Kidney (tissue), 14 donors: ENCODE data around the gene PPP1R27. TPM values are rescaled to one million over a fixed set of nuclear protein-coding genes. Genes with fewer than 3 reads are reported as not detected.

ENCODE experiments used
- DNase-seq, 5 donors: peaks; one replicate each; pipeline ENCODE4 v3.0.0-alpha.2; 2013 to 2020
- FAIRE-seq: peaks from 2 replicates; lab custom pipeline; 2012; peaks lifted over from hg19 to GRCh38; lab: Jason Lieb, UNC
- H3K27ac ChIP-seq, 2 donors: one replicate each; pipeline ENCODE4 v1.7.0; 2013; ENCODE audit warnings: low read depth in 2 of 2, low read length in 2 of 2, inconsistent platforms in 1 of 2
- H3K27me3 ChIP-seq: one replicate; pipeline ENCODE4 v1.7.1; 2013; ENCODE audit warnings: low read length, inconsistent platforms; ENCODE audit not compliant: control insufficient read depth, insufficient read depth
- H3K36me3 ChIP-seq, 3 donors: one replicate each; pipeline versions ENCODE4 v1.7.0 to v1.7.1; 2013; ENCODE audit warnings: low read length in 3 of 3, control low read depth in 1 of 3, inconsistent platforms in 1 of 3; ENCODE audit not compliant: insufficient read depth in 3 of 3, control insufficient read depth in 2 of 3
- H3K4me1 ChIP-seq, 3 donors: one replicate each; pipeline versions ENCODE4 v1.7.0 to v1.7.1; 2013; ENCODE audit warnings: low read length in 3 of 3, inconsistent platforms in 1 of 3, low read depth in 1 of 3; ENCODE audit not compliant: control insufficient read depth in 2 of 3, insufficient read depth in 2 of 3
- H3K4me3 ChIP-seq, 3 donors: one replicate each; pipeline versions ENCODE4 v1.7.0 to v1.8.1; 2013; ENCODE audit warnings: low read length in 3 of 3, control low read depth in 1 of 3, inconsistent platforms in 1 of 3
- H3K9ac ChIP-seq, 3 donors: one replicate each; pipeline versions ENCODE4 v1.7.0 to v1.7.1; 2013; ENCODE audit warnings: low read length in 3 of 3, control low read depth in 1 of 3, inconsistent platforms in 1 of 3
- H3K9me3 ChIP-seq, 3 donors: one replicate each; pipeline versions ENCODE4 v1.7.0 to v1.7.1; 2013; ENCODE audit warnings: low read length in 3 of 3, control low read depth in 1 of 3, inconsistent platforms in 1 of 3; ENCODE audit not compliant: control insufficient read depth in 2 of 3, insufficient read depth in 1 of 3
- intact Hi-C: fragments of 100-400 bp; cut with DNase I; formaldehyde crosslinking; loops from one replicate; pipeline ENCODE4 v1.11.1; 2022
- polyA plus RNA-seq: library from polyadenylated mRNA; stranded (reverse); fragments of 350-450 nt; fragmentation: Illumina TruSeq; extraction: RNeasy Lipid Tissue Mini Kit (QIAGEN cat#74804); gene quantifications from one replicate; pipeline ENCODE4 v1.2.3, GENCODE V29; 2014; ENCODE audit warnings: low read depth, low replicate concordance; ENCODE audit not compliant: insufficient read depth
- total RNA-seq: library from RNA; stranded (reverse); fragmentation: NEBNext Ultra II Directional; extraction: Animal tissue kit (Norgen Biotek cat#: 25700); gene quantifications from one replicate; pipeline ENCODE4 v1.2.1, GENCODE V29; 2021
- TF ChIP-seq, protein P1 (sequence below): IDR thresholded peaks from 3 replicates; pipeline ENCODE4 v1.5.1; 2012; ENCODE audit warnings: mild to moderate bottlenecking, moderate library complexity, borderline replicate concordance; ENCODE audit not compliant: insufficient read depth; ENCODE audit errors: extremely low read depth
- donor health status: control.
- donor health status: control.
- donor health status: control.
- donor health status: control.
- donor health status: control.
- donor health status: DM: yes; HTN: yes; CAD: no.
- donor health status: Normal renal cell carcinoma (clear cell type).

The PPP1R27 gene
- total and polyA plus RNA-seq, 2 donors from 2014 or later, result not detected

DNA sequence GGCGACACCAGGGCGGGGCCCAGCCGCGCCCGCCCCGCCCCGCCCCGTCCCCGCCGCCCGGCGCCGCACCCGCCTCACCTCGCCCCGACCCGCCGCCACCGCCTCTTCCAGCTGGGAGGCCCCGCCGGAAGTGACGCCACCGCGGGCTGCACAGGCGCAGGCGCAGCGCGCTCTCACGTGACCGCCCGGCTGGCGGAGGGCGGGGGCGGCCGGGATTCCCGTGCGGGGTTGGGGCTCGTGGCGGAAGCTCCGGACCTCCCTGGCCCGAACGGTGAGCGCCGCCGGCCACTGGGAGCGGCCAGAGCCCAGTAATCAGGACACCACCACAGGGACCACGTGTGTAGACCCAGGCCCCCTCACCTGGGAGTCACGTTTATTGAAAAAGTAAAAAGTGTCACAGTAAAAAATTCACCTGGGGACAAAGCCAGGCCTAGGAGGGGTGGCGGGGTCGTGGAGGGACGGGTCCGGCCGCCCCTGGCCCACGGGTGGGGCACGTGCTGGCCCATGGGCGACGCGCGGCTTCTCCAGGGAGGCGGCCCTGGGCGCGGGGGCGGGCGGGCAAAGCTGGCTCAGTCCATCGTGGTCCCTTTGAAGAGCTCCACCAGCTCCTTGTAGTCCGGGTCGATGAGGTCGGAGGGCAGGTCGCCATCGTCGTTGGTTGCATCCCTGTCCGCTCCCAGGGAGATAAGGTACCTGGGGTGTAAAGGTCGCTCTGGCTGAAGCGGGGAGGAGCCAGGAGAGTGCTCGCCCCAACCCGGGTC is 1.5 kb downstream of the PPP1R27 start, which contains the start of gene MCRIP1:
Gene MCRIP1, minus strand, starts transcription at position 132 of the 761 bp plus-strand sequence. CDS start 8,785 bp downstream, outside the sequence.
- Histone ChIP-seq H3K4me3 (peak within 1 kb of the TSS; percentile 63 to 76 (median 65)), H3K9me3 (no peaks in the 10 kb centered on the region), H3K27me3 (no peaks in the 10 kb centered on the region), H3K36me3 (no peaks in the 10 kb centered on the region), H3K9ac (peak within 1 kb of the TSS; percentile 45 to 85 (median 77)), H3K27ac (peak within 1 kb of the TSS; percentile 85 to 95), H3K4me1 (peaks cover 0 to 22% (median 4%) of the 10 kb centered on the region in 3 donors)
- intact Hi-C loops, result no loop called here
- FAIRE-seq, result no peak
- DNase-seq, result peak; percentile 95 to 99 (median 96)
- TF ChIP-seq, protein P1, sequence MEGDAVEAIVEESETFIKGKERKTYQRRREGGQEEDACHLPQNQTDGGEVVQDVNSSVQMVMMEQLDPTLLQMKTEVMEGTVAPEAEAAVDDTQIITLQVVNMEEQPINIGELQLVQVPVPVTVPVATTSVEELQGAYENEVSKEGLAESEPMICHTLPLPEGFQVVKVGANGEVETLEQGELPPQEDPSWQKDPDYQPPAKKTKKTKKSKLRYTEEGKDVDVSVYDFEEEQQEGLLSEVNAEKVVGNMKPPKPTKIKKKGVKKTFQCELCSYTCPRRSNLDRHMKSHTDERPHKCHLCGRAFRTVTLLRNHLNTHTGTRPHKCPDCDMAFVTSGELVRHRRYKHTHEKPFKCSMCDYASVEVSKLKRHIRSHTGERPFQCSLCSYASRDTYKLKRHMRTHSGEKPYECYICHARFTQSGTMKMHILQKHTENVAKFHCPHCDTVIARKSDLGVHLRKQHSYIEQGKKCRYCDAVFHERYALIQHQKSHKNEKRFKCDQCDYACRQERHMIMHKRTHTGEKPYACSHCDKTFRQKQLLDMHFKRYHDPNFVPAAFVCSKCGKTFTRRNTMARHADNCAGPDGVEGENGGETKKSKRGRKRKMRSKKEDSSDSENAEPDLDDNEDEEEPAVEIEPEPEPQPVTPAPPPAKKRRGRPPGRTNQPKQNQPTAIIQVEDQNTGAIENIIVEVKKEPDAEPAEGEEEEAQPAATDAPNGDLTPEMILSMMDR, result no peak

DNA sequence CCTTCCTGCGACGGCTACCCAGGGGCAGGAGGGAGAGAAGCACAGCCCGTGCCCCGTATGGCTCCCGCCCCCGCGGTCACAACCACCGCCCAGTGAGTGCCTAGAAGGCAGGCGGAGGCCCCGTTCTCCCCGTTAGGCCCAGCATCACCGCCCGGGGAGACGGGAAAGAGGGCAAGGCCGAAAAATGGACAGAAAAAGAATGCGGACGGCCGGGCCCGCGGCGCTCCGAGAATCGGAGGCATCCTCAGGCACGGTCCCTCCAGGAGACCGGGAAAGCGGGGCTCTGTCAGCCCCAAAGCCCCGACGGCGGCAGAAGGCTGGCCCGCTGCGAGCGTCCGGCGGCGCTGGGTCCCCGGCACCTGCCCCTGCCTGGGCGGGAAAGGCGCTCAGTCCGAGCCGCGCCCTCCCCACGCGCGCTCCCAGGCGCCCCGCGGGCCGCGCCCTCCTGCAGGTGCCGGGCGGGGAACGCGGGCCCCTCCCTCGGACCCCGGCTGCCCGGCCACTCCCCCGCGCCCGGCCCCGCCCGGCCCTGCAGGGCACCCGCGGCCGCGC is 2.2 kb downstream of the PPP1R27 start:
- Histone ChIP-seq H3K4me1 (peaks cover 0 to 22% (median 4%) of the 10 kb centered on the region in 3 donors), H3K9ac (peak overlapping the region; percentile 45 to 64 (median 56)), H3K9me3 (no peaks in the 10 kb centered on the region), H3K27ac (peak overlapping the region; percentile 83 to 85), H3K4me3 (peak overlapping the region; percentile 63 to 67 (median 65)), H3K27me3 (no peaks in the 10 kb centered on the region), H3K36me3 (no peaks in the 10 kb centered on the region)
- intact Hi-C loops, result no loop called here
- TF ChIP-seq, protein P1, result no peak
- peak in 2 of 5 donors; percentile 27 to 45 for DNase-seq
- FAIRE-seq, result no peak

DNA sequence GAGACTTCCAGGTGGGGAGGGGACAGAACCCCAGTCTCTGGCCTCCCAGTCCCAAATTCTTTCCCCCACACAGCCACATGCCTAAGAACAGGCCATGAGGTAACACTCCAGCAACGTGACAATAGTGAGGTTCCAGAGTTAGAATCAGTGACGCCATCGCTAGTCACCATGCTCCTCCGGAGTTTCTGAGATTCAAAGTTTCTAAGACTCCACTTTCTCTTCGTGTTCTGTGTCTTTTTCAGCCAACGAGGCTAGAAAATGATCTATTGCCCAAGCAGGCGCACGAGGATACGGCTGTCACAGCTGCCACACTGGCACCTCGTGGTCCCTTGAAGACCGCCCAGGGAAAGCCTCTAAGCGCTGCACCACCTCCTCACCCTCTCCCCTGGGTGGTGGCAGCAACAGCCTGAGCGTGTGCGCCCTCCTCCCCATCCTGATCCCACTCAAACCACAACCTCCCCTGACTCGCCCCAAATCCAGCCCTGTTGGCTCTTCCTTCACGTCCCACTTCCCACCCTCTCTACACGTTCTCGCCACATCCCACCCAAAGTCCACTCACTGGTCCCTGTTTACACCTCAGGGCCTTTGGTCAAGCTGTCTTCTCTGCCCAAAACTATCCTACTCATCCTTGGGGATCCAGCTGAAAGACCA is 2.8 kb downstream of the PPP1R27 start:
- Histone ChIP-seq H3K9me3 (no peaks in the 10 kb centered on the region), H3K27ac (peak overlapping the region; percentile 83 to 85), H3K4me1 (peaks cover 0 to 22% (median 4%) of the 10 kb centered on the region in 3 donors), H3K4me3 (peak overlapping the region; percentile 63 to 67 (median 65)), H3K9ac (peak overlapping the region; percentile 45 to 64 (median 56)), H3K27me3 (no peaks in the 10 kb centered on the region), H3K36me3 (no peaks in the 10 kb centered on the region)
- DNase-seq (peak in 1 of 5 donors; percentile 81), FAIRE-seq (no peak)
- TF ChIP-seq, protein P1, result no peak
- intact Hi-C loops, result no loop called here
